ENCODE measurements around the gene MAOA.
"Not testable (repeated sequence)": the region's sequence is repeated elsewhere in the genome, so short reads cannot be mapped to it uniquely, and the experiment has no call there.

The MAOA gene

GRCh38 chrX:43656005-43656494 lies at the start of gene MAOA:
TSS of gene MAOA (plus strand) at chrX:43656299. CDS start at chrX:43656342, 43 bp downstream.
- no peak for DNase-seq (ENCODE audit: extremely low read depth, insufficient read length)
- Histone ChIP-seq H3K36me3 (ENCODE audit: control insufficient read depth, insufficient read depth, low read length) (no peaks in the 10 kb centered on the region), H3K4me3 (replicated peaks; ENCODE audit: low read depth, low read length) (peak within 1 kb of the TSS; percentile 34), H3K27me3 (replicated peaks; ENCODE audit: control insufficient read depth, insufficient read depth, low read length) (no peaks in the 10 kb centered on the region)
- TF ChIP-seq CTCF (IDR thresholded peaks at IDR 0.05; ENCODE audit: insufficient read depth, low read length, poor library complexity, severe bottlenecking): no peak

- TF ChIP-seq CTCF (IDR thresholded peaks at IDR 0.05; ENCODE audit: insufficient read depth, low read length, poor library complexity, severe bottlenecking): no peak
- DNase-seq (ENCODE audit: extremely low read depth, insufficient read length): no peak
- H3K4me3 ChIP-seq (replicated peaks; ENCODE audit: low read depth, low read length): no peak overlapping the region
- H3K36me3 ChIP-seq (ENCODE audit: control insufficient read depth, insufficient read depth, low read length): no peaks in the 10 kb centered on the region
- no peaks in the 10 kb centered on the region for H3K27me3 ChIP-seq (replicated peaks; ENCODE audit: control insufficient read depth, insufficient read depth, low read length)
Measured at GRCh38 chrX:43612400-43612799, 43.7 kb upstream of the MAOA start.

GRCh38 chrX:43615660-43616059 lies 40.4 kb upstream of the MAOA start:
- Histone ChIP-seq H3K36me3 (ENCODE audit: control insufficient read depth, insufficient read depth, low read length) (no peaks in the 10 kb centered on the region), H3K27me3 (replicated peaks; ENCODE audit: control insufficient read depth, insufficient read depth, low read length) (no peaks in the 10 kb centered on the region), H3K4me3 (replicated peaks; ENCODE audit: low read depth, low read length) (no peak overlapping the region)
- TF ChIP-seq CTCF (IDR thresholded peaks at IDR 0.05; ENCODE audit: insufficient read depth, low read length, poor library complexity, severe bottlenecking): no peak
- DNase-seq (ENCODE audit: extremely low read depth, insufficient read length): no peak

- no peak overlapping the region for H3K4me3 ChIP-seq (replicated peaks; ENCODE audit: low read depth, low read length)
- no peaks in the 10 kb centered on the region for H3K36me3 ChIP-seq (ENCODE audit: control insufficient read depth, insufficient read depth, low read length)
- TF ChIP-seq CTCF (IDR thresholded peaks at IDR 0.05; ENCODE audit: insufficient read depth, low read length, poor library complexity, severe bottlenecking): no peak
- DNase-seq (ENCODE audit: extremely low read depth, insufficient read length): no peak
- no peaks in the 10 kb centered on the region for H3K27me3 ChIP-seq (replicated peaks; ENCODE audit: control insufficient read depth, insufficient read depth, low read length)
Measured at GRCh38 chrX:43618366-43619205, 37.5 kb upstream of the MAOA start.

- not testable (repeated sequence) for H3K27me3 ChIP-seq (replicated peaks; ENCODE audit: control insufficient read depth, insufficient read depth, low read length); H3K36me3 ChIP-seq (ENCODE audit: control insufficient read depth, insufficient read depth, low read length); H3K4me3 ChIP-seq (replicated peaks; ENCODE audit: low read depth, low read length); DNase-seq (ENCODE audit: extremely low read depth, insufficient read length)
Measured at GRCh38 chrX:43619861-43620260, 36.2 kb upstream of the MAOA start.

GRCh38 chrX:43627147-43627546 lies 29.0 kb upstream of the MAOA start:
- H3K4me3 ChIP-seq (replicated peaks; ENCODE audit: low read depth, low read length): no peak overlapping the region
- H3K36me3 ChIP-seq (ENCODE audit: control insufficient read depth, insufficient read depth, low read length): no peaks in the 10 kb centered on the region
- no peak for DNase-seq (ENCODE audit: extremely low read depth, insufficient read length)
- no peaks in the 10 kb centered on the region for H3K27me3 ChIP-seq (replicated peaks; ENCODE audit: control insufficient read depth, insufficient read depth, low read length)
- TF ChIP-seq CTCF (IDR thresholded peaks at IDR 0.05; ENCODE audit: insufficient read depth, low read length, poor library complexity, severe bottlenecking): no peak

All from GM06990 (cell line).